Panc1 (cell line): Measurements from ENCODE around the gene LRRC8B.
A peak's percentile ranks its signal among the peaks of the same experiment; 100 is the strongest.

Experiments
- POLR2AphosphoS5 ChIP-seq: IDR thresholded peaks from 2 replicates; pipeline ENCODE4 v1.6.1; 2012; ENCODE audit warnings: mild to moderate bottlenecking, low read depth, low read length, moderate library complexity
- SIN3A ChIP-seq: IDR thresholded peaks from 2 replicates; pipeline ENCODE4 v1.6.1; 2012; ENCODE audit warnings: low read depth, mild to moderate bottlenecking, low read length, moderate library complexity, borderline replicate concordance; ENCODE audit not compliant: insufficient read depth
- TCF7L2 ChIP-seq: IDR thresholded peaks from 2 replicates; pipeline ENCODE4 v1.6.1; 2011; ENCODE audit warnings: mild to moderate bottlenecking, low read depth, low read length, inconsistent platforms
- TF ChIP-seq, protein P1 (sequence below): fragments of 450-650 bp; IDR thresholded peaks from 2 replicates; pipeline ENCODE4 v1.5.1; 2017; ENCODE audit warnings: mild to moderate bottlenecking
- TF ChIP-seq, protein P2 (sequence below), 2 experiments: IDR thresholded peaks; 2 replicates each; pipeline ENCODE4 v1.6.1; 2011 to 2012; ENCODE audit warnings: low read depth in 2 of 2, control low read depth in 1 of 2, low read length in 1 of 2, mild to moderate bottlenecking in 1 of 2, moderate library complexity in 1 of 2; ENCODE audit not compliant: insufficient read depth in 1 of 2

DNA sequence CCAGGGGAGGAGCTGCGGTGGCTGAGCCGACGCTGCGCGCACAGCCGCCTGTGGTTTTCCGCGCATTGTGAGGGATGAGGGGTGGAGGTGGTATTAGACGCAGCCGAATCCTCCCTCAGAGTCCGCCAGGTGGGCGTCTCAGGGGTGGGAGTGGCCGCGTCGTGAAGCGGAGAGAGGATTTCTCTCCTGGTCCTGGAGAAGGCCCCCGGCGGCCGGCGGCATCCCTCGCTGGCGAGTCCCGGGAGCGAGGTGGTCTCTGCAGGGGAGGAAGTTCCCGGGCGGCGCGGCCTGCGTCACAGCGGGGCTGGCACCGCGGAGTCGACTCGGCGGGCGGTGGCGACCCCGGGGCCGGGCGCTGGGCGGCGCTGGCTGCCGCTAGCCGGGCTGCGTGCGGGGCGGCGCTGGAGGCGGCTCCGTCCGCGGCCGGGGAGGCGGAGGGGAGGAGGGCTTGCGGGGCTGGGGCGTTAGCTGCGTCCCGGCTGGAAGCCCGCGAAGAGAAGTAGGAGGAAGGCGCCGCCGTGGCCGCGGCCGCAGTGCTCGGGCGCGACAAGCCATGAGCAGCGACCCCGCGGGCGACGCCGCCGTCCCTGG is 108.1 kb downstream of the LRRC8B start, which contains the start of gene LRRC8C:
- TF ChIP-seq, protein P1, sequence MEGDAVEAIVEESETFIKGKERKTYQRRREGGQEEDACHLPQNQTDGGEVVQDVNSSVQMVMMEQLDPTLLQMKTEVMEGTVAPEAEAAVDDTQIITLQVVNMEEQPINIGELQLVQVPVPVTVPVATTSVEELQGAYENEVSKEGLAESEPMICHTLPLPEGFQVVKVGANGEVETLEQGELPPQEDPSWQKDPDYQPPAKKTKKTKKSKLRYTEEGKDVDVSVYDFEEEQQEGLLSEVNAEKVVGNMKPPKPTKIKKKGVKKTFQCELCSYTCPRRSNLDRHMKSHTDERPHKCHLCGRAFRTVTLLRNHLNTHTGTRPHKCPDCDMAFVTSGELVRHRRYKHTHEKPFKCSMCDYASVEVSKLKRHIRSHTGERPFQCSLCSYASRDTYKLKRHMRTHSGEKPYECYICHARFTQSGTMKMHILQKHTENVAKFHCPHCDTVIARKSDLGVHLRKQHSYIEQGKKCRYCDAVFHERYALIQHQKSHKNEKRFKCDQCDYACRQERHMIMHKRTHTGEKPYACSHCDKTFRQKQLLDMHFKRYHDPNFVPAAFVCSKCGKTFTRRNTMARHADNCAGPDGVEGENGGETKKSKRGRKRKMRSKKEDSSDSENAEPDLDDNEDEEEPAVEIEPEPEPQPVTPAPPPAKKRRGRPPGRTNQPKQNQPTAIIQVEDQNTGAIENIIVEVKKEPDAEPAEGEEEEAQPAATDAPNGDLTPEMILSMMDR, result peak; percentile 98
- TF ChIP-seq POLR2AphosphoS5 (no peak), TCF7L2 (no peak), SIN3A (no peak; the same call in 1 of the 2 replicates)
- TF ChIP-seq, protein P2, sequence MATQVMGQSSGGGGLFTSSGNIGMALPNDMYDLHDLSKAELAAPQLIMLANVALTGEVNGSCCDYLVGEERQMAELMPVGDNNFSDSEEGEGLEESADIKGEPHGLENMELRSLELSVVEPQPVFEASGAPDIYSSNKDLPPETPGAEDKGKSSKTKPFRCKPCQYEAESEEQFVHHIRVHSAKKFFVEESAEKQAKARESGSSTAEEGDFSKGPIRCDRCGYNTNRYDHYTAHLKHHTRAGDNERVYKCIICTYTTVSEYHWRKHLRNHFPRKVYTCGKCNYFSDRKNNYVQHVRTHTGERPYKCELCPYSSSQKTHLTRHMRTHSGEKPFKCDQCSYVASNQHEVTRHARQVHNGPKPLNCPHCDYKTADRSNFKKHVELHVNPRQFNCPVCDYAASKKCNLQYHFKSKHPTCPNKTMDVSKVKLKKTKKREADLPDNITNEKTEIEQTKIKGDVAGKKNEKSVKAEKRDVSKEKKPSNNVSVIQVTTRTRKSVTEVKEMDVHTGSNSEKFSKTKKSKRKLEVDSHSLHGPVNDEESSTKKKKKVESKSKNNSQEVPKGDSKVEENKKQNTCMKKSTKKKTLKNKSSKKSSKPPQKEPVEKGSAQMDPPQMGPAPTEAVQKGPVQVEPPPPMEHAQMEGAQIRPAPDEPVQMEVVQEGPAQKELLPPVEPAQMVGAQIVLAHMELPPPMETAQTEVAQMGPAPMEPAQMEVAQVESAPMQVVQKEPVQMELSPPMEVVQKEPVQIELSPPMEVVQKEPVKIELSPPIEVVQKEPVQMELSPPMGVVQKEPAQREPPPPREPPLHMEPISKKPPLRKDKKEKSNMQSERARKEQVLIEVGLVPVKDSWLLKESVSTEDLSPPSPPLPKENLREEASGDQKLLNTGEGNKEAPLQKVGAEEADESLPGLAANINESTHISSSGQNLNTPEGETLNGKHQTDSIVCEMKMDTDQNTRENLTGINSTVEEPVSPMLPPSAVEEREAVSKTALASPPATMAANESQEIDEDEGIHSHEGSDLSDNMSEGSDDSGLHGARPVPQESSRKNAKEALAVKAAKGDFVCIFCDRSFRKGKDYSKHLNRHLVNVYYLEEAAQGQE (IDR thresholded peaks at IDR 0.05; ENCODE audit: insufficient read depth in 1 of 2, low read depth in 2 of 2, low read length in 1 of 2), result no peak
